Suprapubic skin (tissue), 4 donors: Measurements from ENCODE around the gene STX2. TPM values are rescaled to one million over a fixed set of nuclear protein-coding genes. Genes with fewer than 3 reads are reported as not detected.
"Not testable (repeated sequence)": the region's sequence is repeated elsewhere in the genome, so short reads cannot be mapped to it uniquely, and the experiment has no call there.

Experiments
- DNase-seq, 2 donors: peaks; one replicate each; pipeline ENCODE4 v3.0.0-alpha.2; 2019; ENCODE audit warnings: low spot score in 2 of 2
- H3K27ac ChIP-seq: fragments of 200-600 bp; sonication (generic); one replicate; pipeline ENCODE4 v1.5.1; 2019
- H3K27me3 ChIP-seq: fragments of 200-600 bp; sonication (generic); one replicate; pipeline ENCODE4 v1.5.1; 2019
- H3K36me3 ChIP-seq: fragments of 200-600 bp; sonication (generic); one replicate; pipeline ENCODE4 v1.5.1; 2019
- H3K4me1 ChIP-seq: fragments of 200-600 bp; sonication (generic); one replicate; pipeline ENCODE4 v1.5.1; 2019
- H3K4me3 ChIP-seq: fragments of 200-600 bp; sonication (generic); one replicate; pipeline ENCODE4 v1.5.1; 2019; ENCODE audit warnings: mild to moderate bottlenecking
- H3K9me3 ChIP-seq: fragments of 200-600 bp; sonication (generic); one replicate; pipeline ENCODE4 v1.5.1; 2019
- CTCF ChIP-seq, 2 donors: fragments of 200-600 bp in 1 of 2; fragments of 450-650 bp in 1 of 2; sonication (generic) in 1 of 2; IDR thresholded peaks; one replicate each; pipeline ENCODE4 v1.5.1; 2016 to 2019; ENCODE audit warnings: antibody characterized with exemption in 2 of 2, mild to moderate bottlenecking in 1 of 2, moderate library complexity in 1 of 2
- EP300 ChIP-seq: sonication (generic); formaldehyde crosslinking; IDR thresholded peaks from one replicate; pipeline ENCODE4 v1.6.1; 2017; ENCODE audit warnings: antibody characterized with exemption
- POLR2A ChIP-seq, 2 donors: fragments of 450-650 bp; IDR thresholded peaks; one replicate each; pipeline ENCODE4 v1.6.1; 2017; ENCODE audit warnings: antibody characterized with exemption in 2 of 2, mild to moderate bottlenecking in 2 of 2, moderate library complexity in 2 of 2
- POLR2AphosphoS5 ChIP-seq, 3 donors: sonication (generic); formaldehyde crosslinking; IDR thresholded peaks; one replicate each; pipeline ENCODE4 v1.6.1; 2017; ENCODE audit warnings: antibody characterized with exemption in 3 of 3
- WGBS: methylation state at CpG from one replicate; pipeline ENCODE4 v1.1.5; 2018; 5-methylcytosine and 5-hydroxymethylcytosine counted together
- total RNA-seq, 4 donors: library from RNA; depleted of rRNA; stranded (reverse); fragments of >200 nt; gene quantifications; one replicate each; pipeline ENCODE4 v1.1.0, GENCODE V29; 2016

The STX2 gene
- total RNA-seq, 4 donors from 2014 or later = 2.9 to 7.2 (median 4.4) TPM

GRCh38 chr12:130863298-130863697 lies 24.2 kb upstream of the STX2 start:
- no peaks in the 10 kb centered on the region for H3K27me3 ChIP-seq
- H3K4me3 ChIP-seq = no peak overlapping the region
- H3K9me3 ChIP-seq = no peaks in the 10 kb centered on the region
- no peak for DNase-seq
- TF ChIP-seq POLR2A (IDR thresholded peaks at IDR 0.05) (no peak), CTCF (IDR thresholded peaks at IDR 0.05) (no peak), EP300 (no peak)
- H3K4me1 ChIP-seq = no peaks in the 10 kb centered on the region
- WGBS = 83% methylated on average over 5 of the region's 5 CpGs
- H3K36me3 ChIP-seq = no peaks in the 10 kb centered on the region
- H3K27ac ChIP-seq = no peak overlapping the region

DNA sequence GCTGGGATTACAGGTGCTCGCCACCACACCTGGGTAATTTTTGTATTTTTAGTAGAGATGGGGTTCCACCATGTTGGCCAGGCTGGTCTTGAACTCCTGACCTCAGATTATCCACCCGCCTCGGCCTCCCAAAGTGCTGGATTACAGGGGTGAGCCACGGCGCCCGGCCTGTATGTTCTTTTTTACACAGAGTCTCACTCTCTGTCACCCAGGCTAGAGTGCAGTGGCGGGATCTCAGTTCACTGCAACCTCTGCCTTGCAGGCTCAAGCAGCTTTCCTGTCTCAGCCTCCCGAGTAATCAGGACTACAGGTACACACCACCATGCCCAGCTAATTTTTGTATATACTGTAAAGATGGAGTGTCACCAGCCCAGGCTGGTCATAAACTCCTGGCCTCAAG lies 23.7 kb upstream of the STX2 start:
- WGBS = 92% methylated on average over 8 of the region's 8 CpGs
- not testable (repeated sequence) for H3K36me3 ChIP-seq, H3K27ac ChIP-seq, H3K9me3 ChIP-seq, H3K27me3 ChIP-seq, DNase-seq, H3K4me1 ChIP-seq, H3K4me3 ChIP-seq

GRCh38 chr12:130862161-130862560 lies 23.1 kb upstream of the STX2 start:
- TF ChIP-seq EP300 = no peak
- TF ChIP-seq CTCF (IDR thresholded peaks at IDR 0.05) = no peak
- no peak for TF ChIP-seq POLR2A (IDR thresholded peaks at IDR 0.05)
- TF ChIP-seq POLR2AphosphoS5 (IDR thresholded peaks at IDR 0.05) = no peak
- Histone ChIP-seq H3K36me3 (no peaks in the 10 kb centered on the region), H3K4me1 (no peaks in the 10 kb centered on the region), H3K27me3 (no peaks in the 10 kb centered on the region), H3K9me3 (no peaks in the 10 kb centered on the region), H3K27ac (no peak overlapping the region), H3K4me3 (no peak overlapping the region)
- WGBS = 95% methylated on average over 4 of the region's 4 CpGs
- no peak for DNase-seq

DNA sequence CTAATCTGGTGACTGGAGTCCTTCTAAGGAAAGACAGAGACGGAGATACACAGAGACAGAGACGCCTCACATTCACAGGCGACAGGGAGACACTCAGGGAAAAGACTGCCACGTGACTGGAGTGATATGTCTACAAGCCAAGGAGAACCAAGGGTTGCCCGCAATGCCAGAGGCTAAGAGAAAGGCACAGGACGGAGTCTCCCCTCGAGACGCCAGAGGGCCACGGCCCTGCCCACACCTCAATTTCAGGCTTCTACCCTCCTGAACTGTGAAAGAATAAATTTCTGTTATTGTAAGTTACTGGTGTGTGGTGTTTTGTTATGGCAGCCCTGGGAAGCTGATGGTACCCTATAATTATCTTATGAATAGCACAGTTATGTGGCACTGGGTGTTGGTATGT lies 21.3 kb upstream of the STX2 start:
- H3K27ac ChIP-seq = no peak overlapping the region
- WGBS = 92% methylated on average over 9 of the region's 9 CpGs
- no peaks in the 10 kb centered on the region for H3K36me3 ChIP-seq
- DNase-seq = no peak
- TF ChIP-seq POLR2AphosphoS5 (IDR thresholded peaks at IDR 0.05) (no peak), CTCF (IDR thresholded peaks at IDR 0.05) (no peak), EP300 (no peak), POLR2A (IDR thresholded peaks at IDR 0.05) (no peak)
- no peak overlapping the region for H3K4me3 ChIP-seq
- no peaks in the 10 kb centered on the region for H3K27me3 ChIP-seq
- H3K9me3 ChIP-seq = no peaks in the 10 kb centered on the region
- H3K4me1 ChIP-seq = no peaks in the 10 kb centered on the region

DNA sequence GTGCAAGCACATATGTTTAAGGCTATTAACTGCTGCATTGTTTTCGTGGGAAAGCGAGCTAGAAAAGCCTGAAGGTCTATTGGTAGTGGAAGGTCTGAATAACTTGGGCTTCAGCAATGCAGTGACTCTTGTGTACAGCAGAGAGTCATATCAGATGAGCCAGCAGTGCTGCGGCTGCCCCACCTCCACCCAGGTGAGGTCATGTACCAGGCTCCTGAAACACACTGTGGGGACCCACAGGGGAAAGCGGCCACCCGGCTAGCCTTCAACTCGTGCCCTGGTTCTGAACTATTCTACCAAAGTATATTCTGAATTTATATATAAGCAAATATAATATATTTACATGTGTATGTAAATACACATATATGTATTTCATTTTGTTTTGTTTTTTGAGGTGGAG lies 20.1 kb upstream of the STX2 start:
- TF ChIP-seq POLR2A (IDR thresholded peaks at IDR 0.05) (no peak), CTCF (IDR thresholded peaks at IDR 0.05) (no peak), EP300 (no peak), POLR2AphosphoS5 (IDR thresholded peaks at IDR 0.05) (no peak)
- WGBS = 86% methylated on average over 6 of the region's 6 CpGs

GRCh38 chr12:130858084-130858483 lies 19.0 kb upstream of the STX2 start:
- TF ChIP-seq POLR2A (IDR thresholded peaks at IDR 0.05) = no peak
- TF ChIP-seq POLR2AphosphoS5 (IDR thresholded peaks at IDR 0.05) = no peak
- no peak for TF ChIP-seq EP300
- 88% methylated on average over 4 of the region's 4 CpGs for WGBS
- DNase-seq = no peak
- Histone ChIP-seq H3K36me3 (no peaks in the 10 kb centered on the region), H3K4me1 (no peaks in the 10 kb centered on the region), H3K9me3 (no peaks in the 10 kb centered on the region), H3K4me3 (no peak overlapping the region), H3K27me3 (no peaks in the 10 kb centered on the region), H3K27ac (no peak overlapping the region)

More for the DNA sequence above, 20.1 kb upstream of the STX2 start:
- DNase-seq = no peak
- H3K27ac ChIP-seq = no peak overlapping the region
- no peaks in the 10 kb centered on the region for H3K4me1 ChIP-seq
- no peaks in the 10 kb centered on the region for H3K36me3 ChIP-seq
- H3K9me3 ChIP-seq = no peaks in the 10 kb centered on the region
- no peaks in the 10 kb centered on the region for H3K27me3 ChIP-seq
- no peak overlapping the region for H3K4me3 ChIP-seq
